Nephron progenitor cell (in vitro differentiated cells): ENCODE results near the gene CYFIP1.

Experiments used
- DNase-seq: peaks from one replicate; pipeline ENCODE4 v3.0.0; 2021
- H3K27ac Mint-ChIP-seq: 2 replicates; pipeline ENCODE4 v1.8.0; 2021; ENCODE audit warnings: mild to moderate bottlenecking, moderate library complexity, mixed read lengths
- H3K27me3 Mint-ChIP-seq: 2 replicates; pipeline ENCODE4 v1.8.0; 2021; ENCODE audit warnings: mild to moderate bottlenecking, low read depth, mixed read lengths; ENCODE audit not compliant: poor library complexity
- H3K36me3 Mint-ChIP-seq: 2 replicates; pipeline ENCODE4 v1.8.0; 2021; ENCODE audit warnings: low read depth, mixed read lengths
- H3K4me1 Mint-ChIP-seq: 2 replicates; pipeline ENCODE4 v1.8.0; 2021; ENCODE audit warnings: mixed read lengths
- H3K4me3 Mint-ChIP-seq: 2 replicates; pipeline ENCODE4 v1.8.0; 2021; ENCODE audit warnings: mild to moderate bottlenecking, moderate library complexity, mixed read lengths
- H3K9me3 Mint-ChIP-seq: 2 replicates; pipeline ENCODE4 v1.8.0; 2021; ENCODE audit warnings: mild to moderate bottlenecking, moderate library complexity, mixed read lengths
- CTCF ChIP-seq: fragments of 200-600 bp; sonication (generic); IDR thresholded peaks from 2 replicates; pipeline ENCODE4 v1.5.0; 2021; ENCODE audit warnings: antibody characterized with exemption

The CYFIP1 gene

GRCh38 chr15:22880068-22880980 is 99.8 kb downstream of the CYFIP1 start:
- H3K27ac Mint-ChIP-seq, result peak overlapping the region; percentile 61
- H3K27me3 Mint-ChIP-seq, result no peaks in the 10 kb centered on the region
- peaks cover 8% of the 10 kb centered on the region for H3K9me3 Mint-ChIP-seq

DNA sequence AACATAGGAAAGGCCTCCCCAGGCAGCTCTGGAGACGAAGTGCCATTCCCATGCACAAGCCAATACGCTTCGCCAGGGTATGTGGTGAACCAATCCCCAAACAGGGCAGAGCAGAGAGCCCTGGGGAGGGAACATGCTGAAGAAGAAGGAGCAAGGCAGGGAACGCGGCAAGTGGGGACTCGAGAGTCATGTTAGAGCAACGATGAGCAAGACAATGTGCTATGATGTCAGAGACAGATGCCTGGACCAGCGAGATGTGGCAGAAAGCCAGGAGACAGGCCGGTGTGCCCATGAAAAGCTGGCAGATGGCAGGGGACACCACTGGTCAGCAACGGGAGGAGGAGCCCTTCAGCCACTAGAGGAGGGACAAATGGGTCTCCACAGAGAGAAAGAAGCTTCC is 102.1 kb downstream of the CYFIP1 start:
- Mint-ChIP-seq H3K4me3 (no peak overlapping the region), H3K27ac (no peak overlapping the region), H3K36me3 (peaks cover 84% of the 10 kb centered on the region), H3K4me1 (peaks cover 9% of the 10 kb centered on the region), H3K9me3 (peaks cover 9% of the 10 kb centered on the region), H3K27me3 (no peaks in the 10 kb centered on the region)
- TF ChIP-seq CTCF, result no peak
- DNase-seq, result no peak

More at GRCh38 chr15:22880068-22880980, 99.8 kb downstream of the CYFIP1 start:
- no peaks in the 10 kb centered on the region for H3K4me1 Mint-ChIP-seq
- no peak for TF ChIP-seq CTCF
- no peak overlapping the region for H3K4me3 Mint-ChIP-seq
- DNase-seq, result no peak
- peaks cover 67% of the 10 kb centered on the region for H3K36me3 Mint-ChIP-seq

DNA sequence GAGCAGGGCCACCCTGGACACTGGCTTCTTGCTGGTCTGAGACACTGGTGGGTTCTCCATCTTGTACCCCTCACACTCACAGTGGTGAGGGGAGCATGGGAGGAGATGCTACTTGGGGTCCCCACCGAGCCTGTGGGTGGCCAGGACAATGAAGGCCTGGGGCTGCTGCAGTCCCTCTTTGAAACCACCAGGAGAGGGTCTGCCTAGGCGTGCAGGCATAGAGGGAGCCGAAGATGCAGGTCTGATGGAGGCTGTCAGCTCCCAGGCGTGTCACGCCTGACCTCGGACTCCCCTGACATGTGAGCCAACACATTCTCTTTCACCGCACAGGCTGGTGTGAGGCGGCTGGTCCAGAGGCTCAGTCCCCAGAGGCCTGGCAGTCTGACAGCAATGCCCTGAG is 102.6 kb downstream of the CYFIP1 start:
- peaks cover 12% of the 10 kb centered on the region for H3K9me3 Mint-ChIP-seq
- H3K27me3 Mint-ChIP-seq, result no peaks in the 10 kb centered on the region
- no peak for TF ChIP-seq CTCF
- no peak overlapping the region for H3K4me3 Mint-ChIP-seq
- H3K36me3 Mint-ChIP-seq, result peaks cover 89% of the 10 kb centered on the region
- H3K4me1 Mint-ChIP-seq, result peaks cover 11% of the 10 kb centered on the region
- no peak overlapping the region for H3K27ac Mint-ChIP-seq
- DNase-seq, result no peak

GRCh38 chr15:22877117-22877516 is 103.1 kb downstream of the CYFIP1 start:
- Mint-ChIP-seq H3K36me3 (peaks cover 92% of the 10 kb centered on the region), H3K9me3 (peaks cover 15% of the 10 kb centered on the region)

DNA sequence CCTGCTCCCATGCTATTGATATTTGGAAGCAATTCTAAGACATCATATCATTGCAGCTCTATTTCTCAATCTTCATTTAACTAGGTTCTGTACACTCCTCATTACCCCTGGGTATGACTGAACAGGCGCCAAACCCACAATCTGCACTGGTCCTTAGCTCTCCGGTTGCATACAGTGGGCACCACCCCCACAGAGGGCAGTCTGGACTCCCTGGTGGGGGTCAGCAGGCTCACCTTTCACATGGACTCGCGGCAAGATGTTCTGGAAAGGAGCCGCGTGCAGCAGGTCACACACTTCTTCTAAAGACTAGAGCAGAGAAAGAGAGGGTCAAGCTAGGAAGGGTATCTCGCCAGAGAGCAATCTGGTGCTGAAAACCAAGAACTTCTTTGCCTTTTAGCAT is 105.2 kb downstream of the CYFIP1 start:
- DNase-seq, result no peak
- H3K36me3 Mint-ChIP-seq, result peaks cover 92% of the 10 kb centered on the region
- no peak overlapping the region for H3K4me3 Mint-ChIP-seq
- H3K9me3 Mint-ChIP-seq, result peaks cover 21% of the 10 kb centered on the region
- no peak for TF ChIP-seq CTCF
- H3K27ac Mint-ChIP-seq, result peak overlapping the region; percentile 30
- H3K4me1 Mint-ChIP-seq, result peaks cover 11% of the 10 kb centered on the region
- no peaks in the 10 kb centered on the region for H3K27me3 Mint-ChIP-seq

More at GRCh38 chr15:22877117-22877516, 103.1 kb downstream of the CYFIP1 start:
- no peak overlapping the region for H3K4me3 Mint-ChIP-seq
- TF ChIP-seq CTCF, result no peak
- no peak for DNase-seq
- H3K4me1 Mint-ChIP-seq, result peaks cover 11% of the 10 kb centered on the region
- H3K27me3 Mint-ChIP-seq, result no peaks in the 10 kb centered on the region
- H3K27ac Mint-ChIP-seq, result no peak overlapping the region

DNA sequence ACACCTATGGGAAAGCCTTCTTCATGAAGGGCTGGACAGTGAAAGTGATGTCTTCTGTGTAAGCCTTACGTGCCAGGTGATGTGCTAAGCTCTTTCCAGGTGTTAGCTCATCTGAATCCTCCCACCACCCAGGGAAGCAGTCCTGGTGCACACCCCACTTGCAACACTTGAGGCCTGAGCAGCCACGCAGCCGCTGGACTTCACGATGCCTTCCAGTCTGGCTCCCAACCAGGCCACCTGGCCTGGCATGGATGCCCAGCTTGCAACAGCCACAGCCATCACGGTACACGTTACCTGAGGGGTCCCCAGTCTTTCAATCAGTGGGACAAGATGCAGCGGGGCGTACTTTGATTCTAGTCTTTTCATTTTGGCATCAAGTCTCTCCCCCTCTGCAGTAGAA is 105.9 kb downstream of the CYFIP1 start:
- H3K27me3 Mint-ChIP-seq, result no peaks in the 10 kb centered on the region
- H3K4me1 Mint-ChIP-seq, result peaks cover 11% of the 10 kb centered on the region
- peaks cover 21% of the 10 kb centered on the region for H3K9me3 Mint-ChIP-seq
- no peak overlapping the region for H3K27ac Mint-ChIP-seq
- H3K36me3 Mint-ChIP-seq, result peaks cover 94% of the 10 kb centered on the region
- H3K4me3 Mint-ChIP-seq, result no peak overlapping the region
- TF ChIP-seq CTCF, result no peak
- DNase-seq, result no peak
